ENCODE measurements around the gene METTL3. TPM values are rescaled to one million over a fixed set of nuclear protein-coding genes. Genes with fewer than 3 reads are reported as not detected.

Gene METTL3
- total and polyA plus RNA-seq, 2 of the 4 experiments (the other 2 are of a cell fraction) = 90.6 to 109 TPM

- Histone ChIP-seq H3K4me1 (ENCODE audit: control insufficient read depth, insufficient read depth, low read length) (no peaks in the 10 kb centered on the region), H2AFZ (replicated peaks; ENCODE audit: low read length, poor library complexity) (no peak overlapping the region), H3K4ac (ENCODE audit: low read depth, low read length) (no peak overlapping the region), H3K4me2 (ENCODE audit: low read depth, low read length) (no peak overlapping the region), H4K5ac (ENCODE audit: low read depth, low read length) (no peak overlapping the region), H3K9ac (ENCODE audit: low read depth, low read length) (no peak overlapping the region), H2AK5ac (ENCODE audit: low read depth, low read length) (no peak overlapping the region), H3K56ac (ENCODE audit: extremely low read depth, insufficient read depth, low read length) (no peak overlapping the region), H2AK9ac (replicated peaks; ENCODE audit: low read depth, low read length, poor library complexity) (no peak overlapping the region), H3K23ac (ENCODE audit: low read depth, low read length) (no peak overlapping the region), H2BK5ac (ENCODE audit: low read depth, low read length, poor library complexity, severe bottlenecking) (no peak overlapping the region), H4K91ac (ENCODE audit: insufficient read depth, low read depth, low read length) (no peak overlapping the region), H3K14ac (replicated peaks; ENCODE audit: low read depth, low read length) (no peak overlapping the region), H3K4me3 (ENCODE audit: insufficient read depth, low read depth, low read length) (no peak overlapping the region), H3K9me1 (ENCODE audit: insufficient read depth, low read length) (no peaks in the 10 kb centered on the region), H2BK120ac (ENCODE audit: low read depth, low read length) (no peak overlapping the region), H2BK20ac (ENCODE audit: low read depth, low read length) (no peak overlapping the region), H3K79me1 (ENCODE audit: low read depth in 1 of 2, low read length in 2 of 2) (no peaks in the 10 kb centered on the region), H3K27me3 (ENCODE audit: control insufficient read depth, insufficient read depth, low read length) (no peaks in the 10 kb centered on the region), H3K18ac (ENCODE audit: low read depth, low read length) (no peak overlapping the region), H3K9me3 (ENCODE audit: control insufficient read depth, insufficient read depth, low read length) (no peaks in the 10 kb centered on the region), H4K20me1 (ENCODE audit: insufficient read depth, low read length) (no peaks in the 10 kb centered on the region), H3K27ac (ENCODE audit: insufficient read depth, low read length) (no peak overlapping the region), H3K36me3 (ENCODE audit: control insufficient read depth, insufficient read depth, low read length) (no peaks in the 10 kb centered on the region), H4K8ac (ENCODE audit: low read depth in 2 of 2, low read length in 2 of 2) (no peak overlapping the region), H2BK15ac (ENCODE audit: low read depth, low read length) (no peak overlapping the region)
- WGBS, 2 experiments (ENCODE audit: extremely low coverage in 2 of 2, insufficient read length in 1 of 2) = no CpG with 5 or more reads among the region's 3 CpGs
- dilution Hi-C loops (cut with HindIII; ENCODE audit: low sequenced_read_pairs, unreplicated experiment) = no loop called here
- TF ChIP-seq SMC3 (IDR thresholded peaks at IDR 0.05; ENCODE audit: low read depth, low read length) (no peak), CTCF (conservative IDR thresholded peaks at IDR 0.05; ENCODE audit: low read depth, low read length) (no peak), USF2 (IDR thresholded peaks at IDR 0.05; ENCODE audit: low read depth, low read length) (no peak), RAD21 (IDR thresholded peaks at IDR 0.05; ENCODE audit: low read length) (no peak), MAFK (IDR thresholded peaks at IDR 0.05; ENCODE audit: low read depth, low read length) (no peak), MAZ (IDR thresholded peaks at IDR 0.05; ENCODE audit: borderline replicate concordance, low read depth, low read length) (no peak)
- POLR2A ChIA-PET (ENCODE audit: unreplicated experiment) = no interaction called here
- CTCF ChIA-PET = no interaction called here
- DNase-seq (no peak), ATAC-seq (ENCODE audit: low read depth) (no peak)
- no TSS peak for BruUV-seq (replicated peaks)
- intact Hi-C loops (cut with micrococcal nuclease) = loop anchor here (10.0 kb wide), 1 partner anchor 308 kb away; no protein-coding TSS in a partner anchor
- in situ Hi-C loops (cut with MboI; ENCODE audit: low sequenced_read_pairs) = loop anchor here (5.0 kb wide), 1 partner anchor 56 kb away; no protein-coding TSS in a partner anchor
These were observed 42.1 kb upstream of the METTL3 start for GRCh38 chr14:21553266-21553665.
